Tibial artery (tissue), 4 donors: ENCODE data around the gene MUTYH.
"Not testable (repeated sequence)": the region's sequence is repeated elsewhere in the genome, so short reads cannot be mapped to it uniquely, and the experiment has no call there.

Experiments
- DNase-seq, 2 donors: peaks; one replicate each; pipeline ENCODE4 v3.0.0-alpha.2; 2019
- H3K27ac ChIP-seq, 2 donors: fragments of 200-600 bp; sonication (generic) in 1 of 2; 1 replicate in 1 of 2; 2 replicates in 1 of 2; pipeline ENCODE4 v1.5.1; 2018 to 2019; ENCODE audit warnings: mild to moderate bottlenecking in 1 of 2
- H3K27me3 ChIP-seq, 2 donors: fragments of 200-600 bp; sonication (generic) in 1 of 2; one replicate each; pipeline versions ENCODE4 v1.5.1 to v1.6.0; 2016 to 2019
- H3K36me3 ChIP-seq, 3 donors: fragments of 200-600 bp; sonication (generic) in 2 of 3; one replicate each; pipeline ENCODE4 v1.5.1; 2016 to 2019; ENCODE audit warnings: mild to moderate bottlenecking in 2 of 3
- H3K4me1 ChIP-seq, 4 donors: fragments of 200-600 bp; sonication (generic) in 2 of 4; 1 replicate in 3 of 4; 2 replicates in 1 of 4; pipeline ENCODE4 v1.5.1; 2016 to 2019
- H3K4me3 ChIP-seq, 2 donors: fragments of 200-600 bp; sonication (generic) in 1 of 2; 1 replicate in 1 of 2; 2 replicates in 1 of 2; pipeline ENCODE4 v1.5.1; 2018 to 2019; ENCODE audit warnings: mild to moderate bottlenecking in 2 of 2
- H3K9me3 ChIP-seq, 3 donors: fragments of 200-600 bp; sonication (generic) in 1 of 3; one replicate each; pipeline ENCODE4 v1.5.1; 2016 to 2019
- intact Hi-C: fragments of 100-400 bp; cut with DNase I; formaldehyde crosslinking; loops from one replicate; pipeline ENCODE4 v1.15.0; 2023; ENCODE audit warnings: low total_unique reads
- TF ChIP-seq, protein P1 (sequence below), 2 experiments: fragments of 200-600 bp in 1 of 2; fragments of 450-650 bp in 1 of 2; IDR thresholded peaks; one replicate each; pipeline ENCODE4 v1.5.1; 2017 to 2019; ENCODE audit warnings: antibody characterized with exemption in 2 of 2, mild to moderate bottlenecking in 1 of 2, moderate library complexity in 1 of 2

The MUTYH gene

DNA sequence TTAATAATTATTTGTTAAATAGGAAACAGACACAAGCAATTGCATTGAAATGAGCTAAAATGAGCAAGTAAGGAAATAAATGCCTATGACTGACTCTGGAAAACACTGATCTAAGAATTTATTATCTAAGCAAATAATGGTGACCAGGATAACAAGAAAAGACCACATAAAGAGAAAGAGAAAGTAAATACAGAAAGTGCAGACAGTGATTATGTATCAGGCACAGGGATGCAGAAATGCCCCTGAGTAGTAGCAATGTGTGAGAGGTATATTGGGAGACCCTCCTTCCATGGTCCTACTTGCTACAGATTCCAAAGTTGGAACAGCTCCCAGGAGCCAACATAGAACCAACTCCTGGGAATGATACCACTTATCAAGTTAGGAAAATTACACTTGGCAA lies 33.3 kb upstream of the MUTYH start:
- DNase-seq = no peak
- Histone ChIP-seq H3K9me3 (no peaks in the 10 kb centered on the region), H3K36me3 (no peaks in the 10 kb centered on the region), H3K4me1 (peaks cover 0 to 38% (median 15%) of the 10 kb centered on the region in 4 donors), H3K27me3 (no peaks in the 10 kb centered on the region), H3K4me3 (no peak overlapping the region), H3K27ac (peak overlapping the region in 1 of 2 donors; percentile 39)
- TF ChIP-seq, protein P1, sequence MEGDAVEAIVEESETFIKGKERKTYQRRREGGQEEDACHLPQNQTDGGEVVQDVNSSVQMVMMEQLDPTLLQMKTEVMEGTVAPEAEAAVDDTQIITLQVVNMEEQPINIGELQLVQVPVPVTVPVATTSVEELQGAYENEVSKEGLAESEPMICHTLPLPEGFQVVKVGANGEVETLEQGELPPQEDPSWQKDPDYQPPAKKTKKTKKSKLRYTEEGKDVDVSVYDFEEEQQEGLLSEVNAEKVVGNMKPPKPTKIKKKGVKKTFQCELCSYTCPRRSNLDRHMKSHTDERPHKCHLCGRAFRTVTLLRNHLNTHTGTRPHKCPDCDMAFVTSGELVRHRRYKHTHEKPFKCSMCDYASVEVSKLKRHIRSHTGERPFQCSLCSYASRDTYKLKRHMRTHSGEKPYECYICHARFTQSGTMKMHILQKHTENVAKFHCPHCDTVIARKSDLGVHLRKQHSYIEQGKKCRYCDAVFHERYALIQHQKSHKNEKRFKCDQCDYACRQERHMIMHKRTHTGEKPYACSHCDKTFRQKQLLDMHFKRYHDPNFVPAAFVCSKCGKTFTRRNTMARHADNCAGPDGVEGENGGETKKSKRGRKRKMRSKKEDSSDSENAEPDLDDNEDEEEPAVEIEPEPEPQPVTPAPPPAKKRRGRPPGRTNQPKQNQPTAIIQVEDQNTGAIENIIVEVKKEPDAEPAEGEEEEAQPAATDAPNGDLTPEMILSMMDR (IDR thresholded peaks at IDR 0.05) = no peak
- intact Hi-C loops = no loop called here

DNA sequence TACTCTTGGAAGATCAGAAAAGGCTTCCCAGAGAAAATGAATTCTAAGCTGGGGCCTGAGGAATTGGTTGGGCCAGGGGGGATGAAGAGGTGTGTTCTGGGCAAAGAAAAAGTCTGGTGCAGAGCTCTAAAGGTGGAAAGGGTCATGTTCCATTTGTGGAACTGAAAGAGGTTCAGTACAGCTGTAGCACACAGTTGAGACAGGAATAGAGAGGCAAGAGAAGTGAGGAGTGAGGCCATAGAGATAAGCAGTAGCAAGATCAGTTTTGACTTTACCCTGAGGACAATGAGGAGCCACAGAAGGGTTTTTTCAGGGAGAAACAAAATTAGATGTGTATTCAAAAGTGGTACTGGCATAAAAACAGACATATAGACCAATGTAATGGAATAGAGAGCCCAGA lies 30.3 kb upstream of the MUTYH start:
- Histone ChIP-seq H3K4me1 (peaks cover 0 to 23% (median 7%) of the 10 kb centered on the region in 4 donors), H3K36me3 (no peaks in the 10 kb centered on the region), H3K27ac (no peak overlapping the region), H3K4me3 (no peak overlapping the region), H3K9me3 (no peaks in the 10 kb centered on the region), H3K27me3 (no peaks in the 10 kb centered on the region)
- TF ChIP-seq, protein P1 (IDR thresholded peaks at IDR 0.05) = no peak
- intact Hi-C loops = no loop called here
- DNase-seq = no peak

DNA sequence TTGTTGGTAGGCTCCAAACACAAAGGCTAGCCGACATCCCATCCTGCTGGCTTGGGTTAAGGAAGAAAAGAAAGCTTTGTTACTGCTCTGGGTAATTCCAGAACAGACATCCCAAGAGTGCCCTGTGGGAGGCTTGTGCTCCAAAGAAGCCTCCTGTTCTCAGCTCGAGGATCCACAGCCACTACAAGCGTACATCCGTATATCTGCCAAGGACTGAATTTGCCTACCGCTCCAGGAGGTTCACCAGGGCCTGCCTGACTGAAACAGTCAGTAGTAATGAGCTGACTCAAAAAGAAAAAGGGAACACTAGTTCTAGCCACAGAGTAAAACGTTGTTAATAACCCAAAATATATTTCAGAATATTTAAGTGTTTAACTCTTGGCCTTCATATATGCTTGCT lies 24.8 kb upstream of the MUTYH start:
- Histone ChIP-seq H3K27me3 (no peaks in the 10 kb centered on the region), H3K4me3 (no peak overlapping the region), H3K36me3 (no peaks in the 10 kb centered on the region), H3K9me3 (no peaks in the 10 kb centered on the region), H3K4me1 (peaks cover 0 to 14% (median 9%) of the 10 kb centered on the region in 4 donors), H3K27ac (no peak overlapping the region)
- intact Hi-C loops = no loop called here
- TF ChIP-seq, protein P1 (IDR thresholded peaks at IDR 0.05) = no peak
- DNase-seq = no peak

DNA sequence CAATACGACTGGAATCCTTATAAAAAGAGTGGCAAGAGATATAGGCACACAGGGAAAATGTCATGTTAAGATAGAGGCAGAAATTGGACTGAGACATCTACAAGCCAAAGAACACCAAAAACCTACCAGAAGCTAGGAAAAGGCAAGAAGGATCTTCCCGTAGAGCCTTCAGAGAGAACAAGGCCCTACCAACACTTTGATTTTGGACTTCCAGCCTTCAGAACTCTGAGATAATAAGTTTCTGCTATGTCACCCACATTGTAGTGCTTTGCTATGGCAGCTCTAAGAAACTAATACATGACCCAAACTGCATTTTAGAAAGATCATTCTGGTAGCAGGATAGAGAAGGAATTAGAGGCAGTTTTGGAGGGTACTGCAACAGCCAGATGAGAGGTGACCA lies 24.1 kb upstream of the MUTYH start:
- no peaks in the 10 kb centered on the region for H3K36me3 ChIP-seq
- peaks cover 0 to 16% (median 10%) of the 10 kb centered on the region in 4 donors for H3K4me1 ChIP-seq
- TF ChIP-seq, protein P1 (IDR thresholded peaks at IDR 0.05) = no peak
- H3K4me3 ChIP-seq = no peak overlapping the region
- no peaks in the 10 kb centered on the region for H3K9me3 ChIP-seq
- no peak for DNase-seq
- intact Hi-C loops = no loop called here
- no peak overlapping the region for H3K27ac ChIP-seq
- H3K27me3 ChIP-seq = no peaks in the 10 kb centered on the region

DNA sequence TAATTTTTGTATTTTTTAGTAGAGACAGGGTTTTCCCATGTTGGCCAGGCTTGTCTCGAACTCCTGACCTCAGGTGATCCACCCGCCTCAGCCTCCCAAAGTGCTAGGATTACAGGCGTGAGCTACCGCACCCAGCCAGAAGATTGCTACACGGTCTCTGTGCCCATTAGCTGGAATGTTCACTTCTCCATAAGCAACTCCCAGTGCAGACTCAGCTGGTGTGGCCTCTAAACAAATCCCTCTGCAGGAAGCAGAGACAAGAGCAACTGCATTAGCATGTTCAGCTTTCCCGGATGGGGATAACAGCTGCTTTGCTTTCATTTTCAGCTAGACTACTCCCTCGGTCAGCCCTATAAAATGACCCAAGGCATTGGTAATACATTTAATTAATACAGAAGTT lies 20.7 kb upstream of the MUTYH start:
- DNase-seq = peak in 1 of 2 donors; percentile 64
- Histone ChIP-seq H3K27ac (peak overlapping the region; percentile 74 to 81), H3K4me1 (peaks cover 0 to 16% (median 10%) of the 10 kb centered on the region in 4 donors), H3K4me3 (peak overlapping the region; percentile 1)
- H3K9me3 ChIP-seq, H3K27me3 ChIP-seq, H3K36me3 ChIP-seq: not testable (repeated sequence)
- intact Hi-C loops = loop anchor here (2.0 kb wide), 1 partner anchor 132 kb away; no protein-coding TSS in a partner anchor

DNA sequence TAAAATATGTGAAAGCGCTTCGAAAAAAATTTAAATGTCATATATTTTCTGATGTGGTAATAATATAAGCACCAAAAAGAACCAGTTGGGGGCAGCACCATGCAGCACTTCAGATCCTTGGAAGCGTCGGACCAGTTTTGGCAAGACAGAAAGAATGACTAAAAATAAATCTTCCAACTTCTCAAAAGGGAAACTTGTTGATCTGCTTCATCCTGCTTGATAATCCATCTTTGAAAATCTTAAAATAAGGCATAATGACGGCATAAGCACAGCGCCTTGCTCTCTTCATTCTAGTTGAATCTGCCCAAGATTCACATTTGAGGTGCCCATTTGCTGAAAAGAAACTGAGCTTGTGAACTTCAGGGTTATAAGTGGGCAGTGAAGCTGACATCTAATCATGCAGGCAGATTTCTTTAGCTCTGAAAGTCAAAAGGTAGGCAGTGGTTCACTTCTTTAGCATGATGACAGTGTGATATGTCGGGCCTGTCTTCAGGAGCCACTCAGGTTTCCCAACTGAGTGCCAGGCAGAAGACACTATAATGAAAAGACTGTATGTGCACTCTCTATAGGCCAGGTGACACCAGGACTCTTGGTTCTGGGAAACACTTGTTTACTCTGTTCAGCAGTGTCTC lies 19.8 kb upstream of the MUTYH start:
- H3K27me3 ChIP-seq = no peaks in the 10 kb centered on the region
- intact Hi-C loops = loop anchor here (2.0 kb wide), 1 partner anchor 133 kb away; no protein-coding TSS in a partner anchor
- H3K4me3 ChIP-seq = peak overlapping the region in 1 of 2 donors; percentile 19
- DNase-seq = peak; percentile 78 to 80
- no peaks in the 10 kb centered on the region for H3K9me3 ChIP-seq
- H3K4me1 ChIP-seq = peaks cover 0 to 16% (median 10%) of the 10 kb centered on the region in 4 donors
- TF ChIP-seq, protein P1 (IDR thresholded peaks at IDR 0.05) = peak; percentile 68 to 72
- H3K27ac ChIP-seq = peak overlapping the region; percentile 74 to 81
- H3K36me3 ChIP-seq = no peaks in the 10 kb centered on the region
